Naive thymus-derived CD8-positive, alpha-beta T cell (primary cell): ENCODE results near the gene PROSER3. TPM values are rescaled to one million over a fixed set of nuclear protein-coding genes. Genes with fewer than 3 reads are reported as not detected.
"Not testable (repeated sequence)": the region's sequence is repeated elsewhere in the genome, so short reads cannot be mapped to it uniquely, and the experiment has no call there.

Experiments used
- ATAC-seq, 2 donors: fragments of 150-1000 bp; cut with Tn5 transposase in 1 of 2; sonication (Bioruptor Pico), chemical (Tn5 transposase) in 1 of 2; 1 replicate in 1 of 2; 2 replicates in 1 of 2; pipeline ENCODE4 v1.10.0; 2021; ENCODE audit warnings: mild to moderate bottlenecking in 2 of 2, moderate library complexity in 2 of 2
- POLR2A ChIA-PET: fragments of 350-600 bp; sonication (Branson Sonifier 250); formaldehyde crosslinking; loops from one replicate; lab custom pipeline; 2021; ENCODE audit warnings: antibody characterized with exemption; lab: Charles Lee
- DNase-seq, 10 donors: peaks; one replicate each; pipeline versions ENCODE4 v3.0.0 to v3.0.0-alpha.2; 2020 to 2022
- H3K27ac Mint-ChIP-seq, 10 donors: one replicate each; pipeline ENCODE4 v1.8.0; 2020 to 2022; ENCODE audit warnings: mild to moderate bottlenecking in 10 of 10, mixed read lengths in 10 of 10, moderate library complexity in 4 of 10, inconsistent platforms in 1 of 10
- H3K27me3 Mint-ChIP-seq, 5 donors: one replicate each; pipeline ENCODE4 v1.8.0; 2021 to 2022; ENCODE audit warnings: mixed read lengths in 5 of 5
- H3K36me3 Mint-ChIP-seq, 3 donors: one replicate each; pipeline ENCODE4 v1.8.0; 2020 to 2022; ENCODE audit warnings: mixed read lengths in 3 of 3, mild to moderate bottlenecking in 2 of 3, inconsistent platforms in 1 of 3
- H3K4me1 Mint-ChIP-seq, 4 donors: one replicate each; pipeline ENCODE4 v1.8.0; 2021 to 2022; ENCODE audit warnings: mixed read lengths in 4 of 4
- H3K4me3 Mint-ChIP-seq, 10 donors: one replicate each; pipeline ENCODE4 v1.8.0; 2020 to 2022; ENCODE audit warnings: mild to moderate bottlenecking in 10 of 10, mixed read lengths in 10 of 10, moderate library complexity in 6 of 10, inconsistent platforms in 1 of 10
- H3K9me3 Mint-ChIP-seq, 9 donors: one replicate each; pipeline ENCODE4 v1.8.0; 2020 to 2022; ENCODE audit warnings: mixed read lengths in 9 of 9, mild to moderate bottlenecking in 3 of 9, inconsistent platforms in 1 of 9, moderate library complexity in 1 of 9
- polyA plus RNA-seq, 3 donors: library from polyadenylated mRNA; unstranded; fragments of 300-500 nt; fragmentation: Illumina TruSeq; gene quantifications; one replicate each; pipeline ENCODE4 v1.2.3, GENCODE V29; 2021
- total RNA-seq, 8 experiments: library from RNA in 2 of 8; stranded (reverse) in 2 of 8; gene quantifications; one replicate each; pipeline ENCODE4 v1.2.3 and lab custom pipeline; 2021 to 2026

PROSER3 gene
- total and polyA plus RNA-seq, 5 experiments from 2014 or later: 3.4 to 43.5 (median 7.4) TPM

DNA sequence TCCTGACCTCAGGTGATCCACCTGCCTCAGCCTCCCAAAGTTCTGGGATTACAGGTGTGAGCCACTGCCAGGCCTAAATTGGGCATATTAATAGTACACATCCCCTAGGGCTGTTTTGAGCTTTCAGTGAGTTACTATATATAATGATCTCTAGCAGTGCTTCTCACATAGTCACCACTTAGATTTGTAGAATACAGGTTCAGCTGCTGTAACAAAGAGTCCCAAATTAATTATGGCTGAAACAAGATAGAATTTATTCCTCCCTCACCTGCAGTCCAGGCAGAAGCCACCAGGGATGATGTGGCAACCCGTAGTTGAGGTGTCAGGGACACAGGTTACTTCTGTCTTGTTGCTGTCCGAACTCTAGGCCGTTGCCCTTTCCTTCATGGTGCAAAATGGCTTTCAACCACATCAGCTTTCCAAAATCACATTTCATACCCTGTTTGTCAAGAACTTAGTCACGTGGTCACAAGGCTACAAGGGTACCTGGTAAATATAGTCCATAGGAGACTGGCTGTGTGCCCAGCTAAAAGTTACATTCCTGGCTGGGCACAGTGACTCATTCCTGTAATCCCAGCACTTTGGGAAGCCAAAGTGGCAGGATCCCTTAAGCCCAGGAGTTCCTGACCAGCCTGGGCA, 2.9 kb downstream of the PROSER3 start:
- peaks cover 0 to 42% (median 0%) of the 10 kb centered on the region in 3 donors for H3K36me3 Mint-ChIP-seq
- no peak for ATAC-seq
- POLR2A ChIA-PET: interaction anchor here (1.8 kb wide), 1 partner anchor 16 kb away, joined by 7 read pairs; the partner anchor contains the start of genes PSENEN and U2AF1L4
- no peak overlapping the region for H3K27ac Mint-ChIP-seq
- H3K27me3 Mint-ChIP-seq: peaks cover 0 to 8% (median 5%) of the 10 kb centered on the region in 5 donors
- no peak for DNase-seq
- H3K9me3 Mint-ChIP-seq: no peaks in the 10 kb centered on the region
- peaks cover 13 to 38% (median 34%) of the 10 kb centered on the region in 4 donors for H3K4me1 Mint-ChIP-seq
- H3K4me3 Mint-ChIP-seq: peak overlapping the region in 1 of 10 donors; percentile 30

DNA sequence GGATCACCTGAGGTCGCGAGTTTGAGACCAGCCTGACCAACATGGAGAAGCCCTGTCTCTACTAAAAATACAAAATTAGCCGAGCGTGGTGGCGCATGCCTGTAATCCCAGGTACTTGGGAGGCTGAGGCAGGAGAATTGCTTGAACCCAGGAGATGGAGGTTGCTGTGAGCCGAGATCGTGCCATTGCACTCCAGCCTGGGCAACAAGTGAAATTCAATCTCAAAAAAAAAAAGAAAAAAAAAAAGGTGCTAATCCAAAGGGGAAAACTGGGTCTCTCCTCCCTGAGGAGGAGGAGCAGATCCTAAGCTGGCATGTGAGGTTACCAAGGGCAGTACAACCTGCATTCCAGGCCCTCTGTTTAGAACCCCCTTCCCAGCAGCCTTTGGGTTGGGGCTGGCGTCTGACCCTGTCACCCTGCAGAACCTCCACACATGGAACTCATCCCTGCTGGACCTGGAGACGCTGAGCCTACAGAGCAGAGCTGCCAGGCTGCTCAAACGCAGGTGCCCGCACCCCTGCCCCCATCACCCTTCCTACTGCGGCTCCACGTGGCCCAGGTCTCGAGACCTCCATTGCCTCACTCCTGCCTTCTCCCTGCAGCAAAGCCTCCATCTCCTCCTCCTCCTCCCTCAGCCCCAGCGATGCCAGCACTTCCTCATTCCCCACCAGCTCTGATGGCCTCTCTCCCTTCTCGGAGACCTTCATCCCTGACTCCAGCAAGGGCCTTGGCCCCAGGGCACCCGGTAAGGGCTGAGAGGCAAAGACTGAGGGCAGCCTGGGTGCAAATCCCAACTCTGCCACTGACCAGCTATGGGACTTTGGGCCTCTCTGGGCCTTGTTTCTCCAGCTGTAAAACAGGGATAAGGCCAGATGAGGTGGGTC, 6.7 kb downstream of the PROSER3 start:
- ATAC-seq (no peak), DNase-seq (no peak)
- Mint-ChIP-seq H3K27ac (no peak overlapping the region), H3K27me3 (no peaks in the 10 kb centered on the region), H3K4me3 (no peak overlapping the region), H3K4me1 (peaks cover 2 to 12% (median 6%) of the 10 kb centered on the region in 4 donors), H3K36me3 (peaks cover 0 to 51% (median 3%) of the 10 kb centered on the region in 3 donors), H3K9me3 (no peaks in the 10 kb centered on the region)
- POLR2A ChIA-PET: interaction anchor here (1.3 kb wide), 1 partner anchor 17 kb away, joined by 4 read pairs; the partner anchor contains the start of gene LIN37

DNA sequence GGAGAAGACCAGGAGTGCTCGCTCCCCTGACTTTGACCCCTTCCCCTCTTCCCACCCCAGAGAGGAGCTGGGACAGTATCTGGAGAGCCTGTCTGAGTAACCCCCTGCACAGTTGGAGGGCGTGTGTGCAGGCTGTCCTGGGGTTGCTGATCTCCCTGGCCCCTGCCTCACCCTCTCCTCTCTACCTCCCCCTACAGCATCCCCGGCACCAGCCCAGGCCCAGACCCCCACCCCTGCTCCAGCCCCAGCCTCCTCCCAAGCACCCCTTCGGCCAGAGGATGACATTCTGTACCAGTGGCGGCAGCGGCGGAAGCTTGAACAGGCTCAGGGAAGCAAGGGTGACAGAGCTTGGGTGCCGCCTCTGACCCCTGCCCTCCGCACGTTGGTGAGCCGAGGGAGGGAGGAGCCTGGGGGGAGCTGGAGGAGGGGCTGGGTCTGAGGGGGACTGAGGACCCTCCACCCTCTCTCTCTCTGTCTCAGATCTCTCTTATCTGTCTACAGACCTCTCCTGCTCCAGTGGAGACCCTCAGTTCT, 8.7 kb downstream of the PROSER3 start:
- DNase-seq (no peak), ATAC-seq (no peak)
- H3K27ac Mint-ChIP-seq: no peak overlapping the region
- H3K4me3 Mint-ChIP-seq: no peak overlapping the region
- no peaks in the 10 kb centered on the region for H3K27me3 Mint-ChIP-seq
- H3K4me1 Mint-ChIP-seq: peaks cover 0 to 7% (median 3%) of the 10 kb centered on the region in 4 donors
- H3K9me3 Mint-ChIP-seq: no peaks in the 10 kb centered on the region
- POLR2A ChIA-PET: interaction anchor here (0.6 to 1.0 kb wide), 2 partner anchors 18 to 23 kb away, joined by 3 to 4 read pairs; partner anchors contain the start of gene LIN37
- H3K36me3 Mint-ChIP-seq: peaks cover 0 to 46% (median 3%) of the 10 kb centered on the region in 3 donors

DNA sequence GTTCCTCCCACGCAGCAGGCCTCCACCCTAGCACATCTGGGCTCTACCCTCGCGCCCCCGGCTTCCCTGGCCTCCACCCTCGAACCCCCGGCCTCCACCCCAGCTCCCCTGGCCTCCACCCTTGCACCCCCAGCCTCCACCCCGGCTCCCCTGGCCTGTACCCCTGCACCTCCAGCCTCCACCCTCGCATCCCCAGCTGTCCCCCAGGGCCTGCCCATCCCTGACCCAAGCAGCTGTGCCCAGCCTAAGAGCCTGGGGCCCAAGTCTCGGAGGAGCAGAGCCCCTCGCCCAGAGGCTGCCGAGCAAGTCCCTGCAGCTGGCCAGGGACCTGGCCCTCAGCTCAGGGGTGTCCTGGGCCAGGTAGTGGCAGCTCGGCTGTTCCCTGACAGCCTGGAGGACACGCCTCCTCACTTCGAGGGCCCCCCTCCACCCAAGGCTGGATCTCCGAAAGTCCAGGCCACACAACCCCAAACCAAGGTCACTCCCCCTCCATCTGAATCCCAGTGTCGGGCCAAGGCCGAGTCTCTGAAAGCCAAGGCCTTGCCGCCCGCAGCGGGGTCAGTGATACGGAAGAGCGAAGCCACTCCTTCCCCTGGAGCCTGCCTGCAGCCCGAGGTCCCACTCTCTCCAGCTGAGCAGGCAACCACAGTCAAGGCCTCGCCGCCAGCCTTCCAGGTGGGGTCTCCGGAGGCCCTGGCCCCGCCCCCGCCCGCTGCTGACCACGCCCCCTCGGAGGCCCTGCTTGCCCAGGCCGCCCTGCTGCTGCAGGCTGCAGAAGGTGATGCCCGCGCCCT, 9.5 kb downstream of the PROSER3 start:
- peaks cover 0 to 38% (median 3%) of the 10 kb centered on the region in 3 donors for H3K36me3 Mint-ChIP-seq
- no peak for DNase-seq
- peaks cover 0 to 5% (median 2%) of the 10 kb centered on the region in 4 donors for H3K4me1 Mint-ChIP-seq
- H3K9me3 Mint-ChIP-seq: no peaks in the 10 kb centered on the region
- no peak overlapping the region for H3K27ac Mint-ChIP-seq
- no peaks in the 10 kb centered on the region for H3K27me3 Mint-ChIP-seq
- H3K4me3 Mint-ChIP-seq: no peak overlapping the region
- POLR2A ChIA-PET: interaction anchor here (1.0 kb wide), 1 partner anchor 19 kb away, joined by 3 read pairs; the partner anchor contains the start of gene LIN37
- ATAC-seq: no peak

DNA sequence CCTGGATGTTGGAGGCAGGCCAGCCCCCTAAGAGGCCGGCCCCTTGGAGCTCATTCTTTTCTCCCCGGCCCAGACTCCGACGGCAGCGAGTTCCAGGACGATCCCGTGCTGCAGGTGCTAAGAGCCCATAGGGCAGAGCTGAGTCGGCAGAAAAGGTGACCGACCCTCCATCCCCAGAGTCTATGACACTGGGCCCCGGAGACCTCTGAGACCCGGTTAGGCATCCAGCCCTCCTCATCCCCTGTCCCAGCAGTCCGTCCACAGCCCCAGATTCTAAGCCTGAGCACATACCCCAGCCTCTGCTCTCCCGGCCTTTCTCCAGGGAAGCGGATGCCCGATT, 10.1 kb downstream of the PROSER3 start:
- H3K4me3 Mint-ChIP-seq: no peak overlapping the region
- POLR2A ChIA-PET: no interaction called here
- H3K27me3 Mint-ChIP-seq: no peaks in the 10 kb centered on the region
- no peaks in the 10 kb centered on the region for H3K9me3 Mint-ChIP-seq
- H3K36me3 Mint-ChIP-seq: peaks cover 0 to 33% (median 3%) of the 10 kb centered on the region in 3 donors
- H3K27ac Mint-ChIP-seq: peak overlapping the region in 1 of 10 donors; percentile 66
- peaks cover 0 to 5% (median 2%) of the 10 kb centered on the region in 4 donors for H3K4me1 Mint-ChIP-seq
- DNase-seq (no peak), ATAC-seq (no peak)

DNA sequence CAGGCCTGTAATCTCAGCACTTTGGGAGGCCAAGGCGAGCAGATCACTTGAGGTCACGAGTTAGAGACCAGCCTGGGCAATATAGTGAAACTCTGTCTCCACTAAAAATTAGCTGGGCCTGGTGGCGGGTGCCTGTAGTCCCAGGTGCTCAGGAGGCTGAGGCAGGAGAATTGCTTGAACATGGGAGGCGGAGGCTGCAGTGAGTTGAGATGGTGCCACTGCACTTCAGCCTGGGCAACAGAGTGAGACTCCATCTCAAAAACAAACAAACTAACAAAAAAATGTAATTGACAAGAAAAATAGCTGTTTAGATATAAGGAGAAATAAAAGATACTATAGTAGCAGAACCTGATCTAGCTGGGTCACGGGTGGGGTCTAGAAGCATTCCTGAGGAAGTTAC, 14.4 kb downstream of the PROSER3 start:
- H3K36me3 Mint-ChIP-seq, H3K27ac Mint-ChIP-seq: not testable (repeated sequence)
- POLR2A ChIA-PET: interaction anchor here (2.1 kb wide), 1 partner anchor 27 kb away, joined by 5 read pairs; the partner anchor contains the start of genes PSENEN and U2AF1L4

DNA sequence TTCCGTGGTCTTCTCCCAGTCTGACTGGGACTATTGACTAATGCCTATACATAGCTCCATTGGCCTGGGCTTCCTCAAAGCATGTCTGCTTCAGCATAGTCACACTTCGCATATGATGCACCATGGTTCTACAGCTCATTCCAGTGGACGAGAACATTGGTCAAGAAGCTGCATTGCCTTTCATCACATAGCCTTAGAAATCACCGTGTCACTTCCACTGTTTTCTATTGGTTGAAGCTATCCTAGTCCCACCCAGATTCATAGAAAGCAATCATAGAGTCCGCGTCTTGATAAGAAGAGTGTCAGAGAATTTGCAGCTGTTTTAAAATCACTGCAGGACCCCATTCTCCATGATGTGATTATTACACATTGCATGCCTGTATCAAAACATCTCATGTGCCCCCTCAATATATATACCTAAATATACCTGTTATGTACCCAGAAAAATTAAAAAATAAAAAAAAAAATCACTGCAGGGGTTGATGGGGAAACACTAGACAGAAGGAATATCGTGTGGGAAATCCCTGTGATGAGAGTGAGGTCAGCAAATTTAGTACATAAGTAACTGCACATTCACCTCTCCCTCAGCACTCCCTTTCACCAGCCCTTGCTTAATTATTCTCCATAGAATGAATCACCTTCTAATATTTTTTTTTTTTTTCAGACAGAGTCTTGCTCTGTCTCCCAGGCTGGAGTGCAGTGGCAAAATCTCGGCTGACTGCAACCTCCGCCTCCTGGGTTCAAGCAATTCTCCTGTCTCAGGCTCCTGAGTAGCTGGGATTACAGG, 15.2 kb downstream of the PROSER3 start:
- POLR2A ChIA-PET: interaction anchor here (2.1 kb wide), 1 partner anchor 28 kb away, joined by 5 read pairs; the partner anchor contains the start of genes PSENEN and U2AF1L4
- H3K27me3 Mint-ChIP-seq: no peaks in the 10 kb centered on the region

More for the DNA sequence above, 14.4 kb downstream of the PROSER3 start:
- not testable (repeated sequence) for H3K9me3 Mint-ChIP-seq, ATAC-seq, H3K4me3 Mint-ChIP-seq, H3K27me3 Mint-ChIP-seq, DNase-seq
- H3K4me1 Mint-ChIP-seq: peaks cover 11 to 23% (median 20%) of the 10 kb centered on the region in 4 donors

DNA sequence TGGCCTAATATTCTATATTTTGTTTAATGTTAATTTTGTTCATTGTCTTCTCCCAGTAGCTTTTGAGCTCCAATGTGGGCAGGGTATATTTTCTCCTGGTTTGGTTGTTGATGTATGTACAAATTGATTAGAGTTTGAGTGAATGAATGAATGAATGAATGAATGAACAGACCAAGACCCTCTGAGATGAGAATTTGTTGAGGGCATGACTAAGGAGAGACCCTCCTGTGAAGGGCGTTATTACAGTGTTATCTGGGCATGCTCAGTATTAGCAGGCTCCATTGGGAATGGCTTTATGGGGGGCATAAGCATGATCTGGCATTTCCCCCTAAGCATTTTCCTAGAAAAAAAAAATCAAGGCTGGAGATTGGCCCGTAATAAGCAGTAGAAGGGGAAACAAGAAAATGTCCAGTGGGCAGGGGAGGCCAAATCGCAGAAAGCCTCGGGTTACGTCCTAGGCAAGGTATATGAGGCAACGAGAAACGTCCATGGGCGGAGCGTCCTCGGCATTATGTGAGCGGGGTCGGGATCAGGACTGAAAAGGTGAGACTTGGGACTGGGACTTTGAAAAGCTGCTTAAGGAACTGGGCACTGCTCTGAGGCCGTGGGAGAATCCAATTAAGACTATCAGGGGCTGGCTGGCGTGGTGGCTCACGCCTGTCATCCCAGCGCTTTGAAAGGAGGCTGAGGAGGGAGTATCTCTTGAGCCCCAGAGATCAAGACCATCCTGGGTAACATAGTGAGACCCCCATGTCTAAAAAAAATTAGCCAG, 16.5 kb downstream of the PROSER3 start:
- no peak for DNase-seq
- Mint-ChIP-seq H3K4me1 (peaks cover 6 to 23% (median 18%) of the 10 kb centered on the region in 4 donors), H3K9me3 (no peaks in the 10 kb centered on the region), H3K4me3 (peak overlapping the region; percentile 74 to 90 (median 87)), H3K36me3 (peaks cover 0 to 3% (median 2%) of the 10 kb centered on the region in 3 donors), H3K27ac (peak overlapping the region in 4 of 10 donors; percentile 65 to 80 (median 74)), H3K27me3 (no peaks in the 10 kb centered on the region)
- POLR2A ChIA-PET: no interaction called here
- ATAC-seq: no peak

More for the DNA sequence above, 15.2 kb downstream of the PROSER3 start:
- Mint-ChIP-seq H3K36me3 (peaks cover 0 to 8% (median 3%) of the 10 kb centered on the region in 3 donors), H3K9me3 (no peaks in the 10 kb centered on the region), H3K4me3 (no peak overlapping the region), H3K27ac (peak overlapping the region in 1 of 10 donors; percentile 66), H3K4me1 (peaks cover 11 to 23% (median 20%) of the 10 kb centered on the region in 4 donors)
- DNase-seq (no peak), ATAC-seq (no peak)

DNA sequence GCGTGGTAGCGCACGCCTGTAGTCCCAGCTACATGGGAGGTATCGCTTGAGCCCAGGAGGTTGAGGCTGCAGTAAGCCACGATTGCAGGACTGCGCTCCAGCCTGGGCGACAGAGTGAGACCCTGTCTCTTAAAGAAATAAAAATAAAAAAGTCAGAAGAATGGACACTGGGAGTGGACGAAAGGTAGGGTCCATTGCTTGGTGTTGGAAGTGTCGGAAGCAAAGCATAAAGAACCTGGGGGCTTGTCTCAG, 17.0 kb downstream of the PROSER3 start:
- Mint-ChIP-seq H3K9me3 (no peaks in the 10 kb centered on the region), H3K36me3 (peaks cover 0 to 2% (median 0%) of the 10 kb centered on the region in 3 donors), H3K27ac (peak overlapping the region in 7 of 10 donors; percentile 10 to 75 (median 65)), H3K4me3 (peak overlapping the region; percentile 74 to 90 (median 87)), H3K27me3 (no peaks in the 10 kb centered on the region), H3K4me1 (peaks cover 8 to 23% (median 18%) of the 10 kb centered on the region in 4 donors)
- POLR2A ChIA-PET: no interaction called here
- DNase-seq (no peak), ATAC-seq (no peak)

DNA sequence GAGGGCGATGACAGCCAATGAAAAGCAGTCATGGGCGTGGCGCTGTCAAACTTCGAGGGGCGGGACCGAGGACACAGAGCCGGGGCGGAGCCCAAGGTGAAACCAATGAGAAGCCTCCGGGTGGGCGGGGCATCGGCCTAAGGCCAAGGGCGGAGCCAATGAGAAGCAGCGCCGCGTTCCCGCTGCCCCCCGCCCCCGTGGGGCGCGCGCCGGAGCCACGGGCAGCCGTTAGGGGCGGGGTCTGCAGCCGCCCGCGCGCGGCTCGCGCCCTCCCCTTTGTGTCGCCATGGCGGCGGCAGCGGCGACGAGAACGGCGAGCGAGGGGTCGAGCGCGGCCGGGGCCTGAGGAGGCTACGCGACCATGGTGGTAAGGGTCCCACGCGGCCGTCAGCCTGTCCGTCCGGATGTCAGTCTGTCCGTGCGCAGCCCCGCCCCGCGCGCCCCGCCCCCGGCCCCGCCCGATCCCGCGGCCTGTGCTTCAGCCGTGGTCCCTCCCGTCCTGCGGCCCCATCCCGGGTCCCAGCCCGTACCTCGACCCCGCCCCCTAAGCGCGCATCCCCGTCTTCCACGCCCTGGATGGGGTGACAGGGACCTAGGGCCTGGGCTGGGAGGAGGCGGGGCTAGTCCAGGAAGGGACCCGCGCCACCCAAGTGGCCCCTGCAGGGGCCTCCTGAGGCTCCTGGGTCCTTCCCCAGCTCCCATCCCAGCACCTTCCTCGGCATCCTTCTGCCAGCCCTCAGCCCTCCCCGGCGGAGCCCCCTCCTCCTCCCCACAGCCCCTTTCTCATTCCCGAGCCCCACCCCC, 17.5 kb downstream of the PROSER3 start, which contains the start of gene ARHGAP33:
Gene ARHGAP33, plus strand, starts transcription at position 267 of the 804 bp plus-strand sequence. Its CDS starts 95 bp downstream, at position 362.
- peaks cover 0 to 2% (median 0%) of the 10 kb centered on the region in 3 donors for H3K36me3 Mint-ChIP-seq
- no peaks in the 10 kb centered on the region for H3K27me3 Mint-ChIP-seq
- no peaks in the 10 kb centered on the region for H3K9me3 Mint-ChIP-seq
- H3K4me1 Mint-ChIP-seq: peaks cover 8 to 23% (median 18%) of the 10 kb centered on the region in 4 donors
- peak; percentile 93 to 99 (median 98) for DNase-seq
- ATAC-seq: peak; percentile 94 to 98
- POLR2A ChIA-PET: no interaction called here
- peak within 1 kb of the TSS in 8 of 10 donors; percentile 10 to 80 (median 70) for H3K27ac Mint-ChIP-seq
- H3K4me3 Mint-ChIP-seq: peak within 1 kb of the TSS; percentile 74 to 90 (median 87)
